Cerebellar nuclear complex (tissue), 1 donor: ENCODE data around the gene DIRAS1.
A peak's percentile ranks its signal among the peaks of the same experiment; 100 is the strongest.

Experiments
- DNase-seq, 2 experiments: peaks; one replicate each; lab custom pipeline; 2025; lab: John Stamatoyannopoulos, UW

The DIRAS1 gene

GRCh38 chr19:2755448-2755705 is 34.2 kb upstream of the DIRAS1 start:
- no peak for DNase-seq

GRCh38 chr19:2754659-2755447 is 33.7 kb upstream of the DIRAS1 start:
- no peak for DNase-seq

DNA sequence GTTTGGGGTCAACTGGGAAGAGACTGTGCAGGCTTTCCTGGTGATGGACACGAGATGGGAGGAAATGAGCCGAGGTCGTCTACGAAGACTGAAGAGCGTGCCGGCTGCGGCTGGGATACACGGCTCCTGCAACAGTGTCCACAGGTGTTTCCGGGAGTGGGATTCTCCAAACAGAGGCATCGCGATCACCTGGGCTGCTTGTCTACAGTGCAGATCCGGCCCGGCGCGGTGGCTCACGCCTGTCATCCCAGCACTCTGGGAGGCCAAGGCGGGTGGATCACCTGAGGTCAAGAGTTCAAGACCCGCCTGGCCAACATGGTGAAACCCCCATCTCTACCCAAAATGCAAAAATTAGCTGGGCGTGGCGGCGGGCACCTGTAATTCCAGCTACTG is 30.3 kb upstream of the DIRAS1 start:
- no peak for DNase-seq

DNA sequence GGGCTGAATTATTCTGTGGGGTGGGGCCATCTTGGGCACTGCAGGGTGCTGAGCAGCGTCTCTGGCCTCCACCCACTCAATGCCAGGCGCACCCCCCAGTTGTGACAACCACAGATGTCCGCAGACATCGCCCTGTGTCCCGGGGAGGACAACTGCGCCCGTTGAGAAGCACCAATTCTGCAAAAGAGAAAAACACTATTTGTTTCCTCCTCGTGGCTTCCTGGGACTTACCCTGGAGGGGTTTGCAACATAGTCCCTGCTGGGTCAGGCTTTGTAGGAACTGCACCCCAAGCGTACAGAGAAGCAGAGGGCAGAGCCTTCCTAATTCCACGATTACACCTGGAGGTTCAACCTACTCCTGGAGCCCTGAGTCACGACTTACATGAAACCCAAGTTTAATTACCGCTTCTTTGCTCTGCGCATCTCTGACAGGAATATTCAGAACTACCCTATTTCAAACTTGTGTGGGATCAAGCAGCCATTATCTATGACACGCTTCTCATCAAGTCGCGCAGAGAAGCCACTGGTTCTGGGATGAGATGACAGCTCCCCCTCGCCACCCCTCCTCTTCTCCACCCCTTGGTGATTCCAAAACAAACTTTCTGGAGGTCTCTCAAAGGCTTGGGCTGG is 29.8 kb upstream of the DIRAS1 start:
- no peak for DNase-seq

DNA sequence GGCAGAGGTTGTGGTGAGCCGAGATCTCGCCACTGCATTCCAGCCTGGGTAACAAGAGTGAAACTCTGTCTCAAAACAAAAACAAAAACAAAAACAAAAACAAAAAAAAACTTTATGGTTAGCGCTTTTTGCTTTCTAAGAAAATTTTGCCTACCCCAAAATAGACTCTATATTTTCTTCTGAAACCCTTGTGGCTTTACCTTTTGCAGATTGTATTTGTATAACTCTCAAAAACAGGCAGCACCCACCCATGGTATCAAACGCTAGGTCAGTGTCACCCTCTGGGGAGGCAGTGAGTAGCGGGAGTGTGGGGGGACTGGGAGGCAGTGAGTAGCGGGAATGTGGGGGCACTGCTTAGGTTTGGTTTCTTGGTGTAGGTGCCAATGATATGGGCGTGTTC is 26.2 kb upstream of the DIRAS1 start:
- DNase-seq, result no peak

DNA sequence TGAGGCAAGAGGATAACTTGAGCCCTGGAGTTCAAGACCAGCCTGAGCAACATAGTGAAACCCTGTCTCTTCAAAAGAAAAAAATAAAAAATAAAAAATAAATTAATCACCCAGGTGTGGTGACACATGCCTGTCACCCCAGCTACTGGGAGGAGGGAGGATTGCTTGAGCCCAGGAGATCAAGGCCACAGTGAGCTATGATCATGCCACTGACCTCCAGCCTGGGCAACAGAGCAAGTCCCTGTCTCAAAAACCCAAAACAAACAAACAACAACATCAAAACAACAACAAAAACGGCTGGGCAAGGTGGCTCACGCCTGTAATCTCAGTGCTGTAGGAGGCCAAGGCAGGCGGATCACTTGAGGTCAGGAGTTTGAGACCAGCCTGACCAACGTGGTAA is 22.9 kb upstream of the DIRAS1 start:
- no peak for DNase-seq

- no peak for DNase-seq
Observed at GRCh38 chr19:2743099-2743498, 21.9 kb upstream of the DIRAS1 start.

- DNase-seq, result no peak
Observed at GRCh38 chr19:2740314-2740656, 19.1 kb upstream of the DIRAS1 start.

- peak; percentile 63 to 94 for DNase-seq
Observed at GRCh38 chr19:2739602-2740313, 18.6 kb upstream of the DIRAS1 start, which contains the start of gene SLC39A3. TSS of gene SLC39A3 (minus strand) at chr19:2740017. CDS start at chr19:2737257, 2,760 bp downstream.

- DNase-seq, result no peak
Observed at GRCh38 chr19:2736550-2737190, 15.5 kb upstream of the DIRAS1 start.

- DNase-seq, result no peak
Observed at GRCh38 chr19:2735374-2735773, 14.2 kb upstream of the DIRAS1 start.

GRCh38 chr19:2734589-2735288 is 13.6 kb upstream of the DIRAS1 start:
- no peak for DNase-seq

GRCh38 chr19:2733930-2734588 is 12.9 kb upstream of the DIRAS1 start:
- no peak for DNase-seq

GRCh38 chr19:2732883-2733282 is 11.7 kb upstream of the DIRAS1 start:
- DNase-seq, result no peak

DNA sequence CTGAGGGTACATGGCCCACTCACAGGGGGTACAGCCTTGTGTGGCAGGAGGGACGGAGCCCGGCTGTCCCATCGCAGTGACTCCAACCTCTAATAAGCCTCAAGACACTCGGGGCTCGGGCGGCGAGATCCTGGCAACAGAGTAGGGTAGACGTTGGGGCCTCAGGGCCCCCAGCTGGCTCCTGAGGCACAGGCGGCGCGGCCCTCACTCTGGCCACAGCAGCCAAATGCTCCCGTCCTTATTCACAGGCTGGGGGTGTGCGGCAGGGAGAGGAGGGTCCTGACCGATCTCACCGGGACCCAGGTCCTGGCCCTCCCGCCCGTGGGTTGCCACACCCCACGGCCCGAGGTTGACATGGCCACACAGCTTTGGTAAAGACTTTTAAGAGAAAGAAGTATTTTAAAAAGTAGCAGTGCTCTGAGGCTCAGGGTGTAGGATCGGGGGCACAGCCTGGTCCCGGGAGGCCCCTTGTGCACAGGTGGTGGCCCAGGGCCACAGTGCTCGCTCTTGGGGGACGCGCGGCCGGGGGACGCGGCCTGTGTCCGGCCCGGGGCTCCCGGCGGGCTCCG is 11.1 kb upstream of the DIRAS1 start:
- DNase-seq, result no peak

GRCh38 chr19:2731181-2731995 is 10.2 kb upstream of the DIRAS1 start:
- DNase-seq, result no peak

- no peak for DNase-seq
Observed at GRCh38 chr19:2729943-2730818, 9.0 kb upstream of the DIRAS1 start.

DNA sequence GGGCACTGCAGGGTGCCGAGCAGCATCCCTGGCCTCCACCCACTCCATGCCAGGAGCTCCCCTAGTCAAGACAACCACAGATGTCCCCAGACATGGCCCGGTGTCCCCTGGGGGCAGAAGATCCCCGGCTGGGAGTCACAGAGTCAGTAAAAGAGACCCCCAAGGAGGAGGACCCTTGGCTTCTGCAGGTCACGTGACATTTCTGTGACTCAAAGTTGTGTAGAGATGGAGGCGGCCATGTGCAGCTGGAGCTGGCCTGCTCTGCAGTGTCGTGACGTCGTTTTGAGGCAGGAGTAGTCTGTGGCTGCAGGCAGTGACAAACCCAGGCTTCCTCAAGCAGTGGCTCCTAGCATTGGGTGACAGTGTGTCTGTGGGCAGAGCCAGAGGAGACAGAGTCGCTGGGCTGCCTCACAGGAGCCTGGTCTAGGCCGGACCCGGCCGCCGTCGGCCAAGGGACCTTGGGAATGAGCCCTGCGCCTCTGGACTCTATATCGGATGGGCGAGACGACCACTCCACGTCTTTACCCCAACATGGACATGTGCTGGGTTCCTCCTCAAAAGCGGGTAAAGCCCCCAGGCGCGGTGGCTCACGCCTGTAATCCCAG is 7.7 kb upstream of the DIRAS1 start:
- DNase-seq, result no peak

DNA sequence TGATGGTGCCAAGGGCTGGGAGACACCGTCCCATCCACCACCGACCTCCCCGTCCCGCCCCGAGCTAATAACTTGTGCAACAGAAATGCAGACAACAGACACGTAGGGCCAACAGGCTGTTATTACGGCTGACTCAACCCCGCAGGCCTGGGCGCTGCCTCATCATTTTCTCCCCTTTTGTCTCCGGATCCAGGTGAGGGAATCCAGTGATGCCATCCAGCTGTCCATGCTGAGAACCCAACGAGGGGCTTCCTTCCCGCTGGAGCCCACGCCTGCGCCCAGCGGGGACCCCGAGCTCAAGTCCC is 6.4 kb upstream of the DIRAS1 start:
- DNase-seq, result no peak
